ENCODE data around the gene CRYZ.
"Not testable (repeated sequence)": the region's sequence is repeated elsewhere in the genome, so short reads cannot be mapped to it uniquely, and the experiment has no call there.

The CRYZ gene, protein sequence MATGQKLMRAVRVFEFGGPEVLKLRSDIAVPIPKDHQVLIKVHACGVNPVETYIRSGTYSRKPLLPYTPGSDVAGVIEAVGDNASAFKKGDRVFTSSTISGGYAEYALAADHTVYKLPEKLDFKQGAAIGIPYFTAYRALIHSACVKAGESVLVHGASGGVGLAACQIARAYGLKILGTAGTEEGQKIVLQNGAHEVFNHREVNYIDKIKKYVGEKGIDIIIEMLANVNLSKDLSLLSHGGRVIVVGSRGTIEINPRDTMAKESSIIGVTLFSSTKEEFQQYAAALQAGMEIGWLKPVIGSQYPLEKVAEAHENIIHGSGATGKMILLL

GRCh38 chr1:74732960-74733603, at the start of gene CRYZ, which contains the start of gene TYW3:
TSS of gene CRYZ (minus strand) at chr1:74733050. CDS start at chr1:74724821, 8,229 bp downstream.
TSS of gene TYW3 (plus strand) at chr1:74733152. CDS start at chr1:74733245, 93 bp downstream.
- peak; percentile 92 for DNase-seq

- DNase-seq: no peak
These were observed 47.7 kb upstream of the CRYZ start for GRCh38 chr1:74780594-74780993.

DNA sequence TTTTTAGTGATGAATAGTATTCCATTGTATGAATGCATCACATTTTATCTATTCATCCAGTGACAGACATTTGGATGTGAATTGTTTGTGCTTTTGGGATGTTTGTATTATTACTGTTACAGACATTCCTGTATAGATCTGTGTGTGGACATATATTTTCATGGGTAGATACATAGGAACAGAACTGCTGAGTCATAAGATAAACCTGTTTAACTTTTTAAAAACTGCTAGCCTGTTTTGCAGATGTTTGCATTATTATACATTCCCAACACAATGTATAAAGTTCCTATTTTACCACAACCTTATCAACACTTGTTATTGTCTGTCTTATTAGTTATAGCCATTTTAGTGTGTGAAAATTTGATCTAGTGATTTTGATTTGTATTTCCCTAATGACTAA, 46.9 kb upstream of the CRYZ start:
- DNase-seq: no peak

- no peak for DNase-seq
These were observed 44.7 kb upstream of the CRYZ start for GRCh38 chr1:74777525-74777924.

DNA sequence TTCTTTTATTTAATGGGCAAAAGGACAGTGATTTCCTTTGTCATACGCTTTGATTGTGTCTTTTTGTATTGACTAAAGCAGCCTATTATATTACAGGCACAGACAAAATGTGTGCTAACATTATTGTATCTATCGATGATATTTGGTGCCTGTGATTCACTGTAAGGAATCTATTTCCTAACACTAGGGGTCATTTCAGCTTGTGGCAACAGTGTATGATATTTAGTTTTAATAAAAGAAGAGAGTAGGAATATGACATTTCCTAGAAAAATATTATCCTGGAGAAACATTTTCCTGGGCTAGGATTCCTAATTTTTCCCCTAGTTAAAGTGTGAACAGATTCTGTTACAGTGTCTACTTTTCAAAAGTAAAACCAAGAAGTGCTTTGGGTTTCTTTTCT, 42.9 kb upstream of the CRYZ start:
- DNase-seq: no peak

DNA sequence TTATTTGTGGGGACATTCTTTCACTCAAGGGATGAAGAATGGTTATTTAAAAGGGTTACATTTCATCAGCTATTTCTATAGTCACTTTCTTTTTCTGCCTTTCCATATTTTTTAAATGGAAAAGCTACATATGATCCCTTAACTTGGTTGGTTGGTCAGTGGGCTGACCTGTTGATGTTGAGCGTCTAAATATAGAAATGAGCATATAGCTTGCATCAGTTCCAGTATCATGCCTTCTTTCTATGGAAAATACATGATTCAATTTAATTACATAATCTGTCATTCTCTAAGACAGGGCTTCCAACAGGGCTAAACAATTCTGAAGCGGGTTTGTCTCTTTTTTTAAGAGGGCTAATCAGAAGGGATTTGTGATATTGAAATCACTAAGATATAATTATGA, 40.7 kb upstream of the CRYZ start:
- DNase-seq: no peak

- DNase-seq: no peak
These were observed 40.1 kb upstream of the CRYZ start for GRCh38 chr1:74772945-74773344.

DNA sequence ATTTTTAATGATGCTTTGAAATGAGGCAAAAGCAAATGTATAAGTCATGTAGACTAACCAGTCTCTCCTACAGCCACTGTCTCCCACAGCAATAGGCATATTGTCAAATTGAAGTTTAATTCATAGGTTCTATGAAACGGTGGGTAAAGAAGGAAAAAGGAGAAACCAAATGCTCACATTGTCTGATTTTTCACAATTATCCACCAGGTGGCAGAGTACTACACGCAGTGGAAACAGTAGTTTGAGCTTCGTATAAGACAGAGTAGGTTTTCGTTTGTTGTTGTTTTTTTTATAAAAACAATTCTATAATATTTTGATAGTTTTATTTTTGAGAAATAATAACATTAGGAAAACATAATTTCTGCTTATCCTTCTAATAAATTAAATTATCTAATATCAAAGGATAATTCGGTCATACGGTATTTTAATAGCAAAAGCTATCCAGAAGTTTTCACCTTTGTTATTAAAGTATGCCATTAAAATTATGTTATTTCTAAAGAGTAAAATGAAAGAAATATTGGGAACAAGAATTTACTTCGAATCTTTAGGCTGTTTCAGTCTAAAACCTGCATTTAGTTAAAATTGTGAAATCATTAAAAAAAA, 39.2 kb upstream of the CRYZ start:
- DNase-seq: peak; percentile 71

GRCh38 chr1:74767490-74767889, 34.6 kb upstream of the CRYZ start:
- no peak for DNase-seq

- DNase-seq: no peak
These were observed 33.7 kb upstream of the CRYZ start for GRCh38 chr1:74766579-74766978.

GRCh38 chr1:74763807-74764206, 31.0 kb upstream of the CRYZ start:
- DNase-seq: no peak

DNA sequence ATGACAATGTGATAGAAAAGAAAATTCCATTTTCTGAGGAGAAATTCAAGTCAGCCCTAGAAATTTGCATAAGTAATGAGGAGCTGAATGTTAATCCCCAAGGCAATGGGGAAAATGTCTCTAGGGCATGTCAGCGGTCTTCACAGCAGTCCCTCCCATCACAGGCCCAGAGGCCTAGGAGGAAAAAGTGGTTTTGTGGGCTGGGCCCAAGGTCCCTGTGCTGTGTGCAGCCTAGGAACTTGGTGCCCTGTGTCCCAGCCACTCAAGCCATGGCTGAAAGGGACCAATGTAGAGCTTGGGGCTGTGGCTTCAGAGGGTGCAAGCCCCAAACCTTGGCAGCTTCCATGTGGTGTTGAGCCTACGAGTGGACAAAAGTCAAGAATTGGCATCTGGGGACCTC, 23.8 kb upstream of the CRYZ start:
- not testable (repeated sequence) for DNase-seq

- DNase-seq: no peak
These were observed 22.6 kb upstream of the CRYZ start for GRCh38 chr1:74755475-74755874.

- DNase-seq: no peak
These were observed 20.3 kb upstream of the CRYZ start for GRCh38 chr1:74753104-74753503.

DNA sequence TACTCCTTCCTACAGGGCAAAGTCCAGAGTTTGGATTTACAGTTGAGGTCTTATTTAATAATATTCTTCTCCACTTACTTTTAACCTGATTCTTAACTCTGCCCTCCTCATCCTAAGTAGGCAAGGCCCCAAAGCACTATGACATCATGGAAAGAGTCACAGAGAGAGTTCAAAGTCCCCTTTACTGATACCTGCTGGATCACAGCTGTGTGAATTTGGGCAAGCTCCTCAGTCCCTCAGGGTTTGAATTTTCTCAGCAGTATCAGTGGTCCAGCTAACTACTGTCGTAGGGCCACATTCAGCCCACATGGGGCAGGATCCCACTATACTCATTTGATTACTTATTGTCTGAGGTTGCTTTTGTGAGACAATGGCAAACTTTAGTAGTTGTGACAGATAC, 16.1 kb upstream of the CRYZ start:
- DNase-seq: no peak

GRCh38 chr1:74745247-74745646, 12.4 kb upstream of the CRYZ start:
- not testable (repeated sequence) for DNase-seq

DNA sequence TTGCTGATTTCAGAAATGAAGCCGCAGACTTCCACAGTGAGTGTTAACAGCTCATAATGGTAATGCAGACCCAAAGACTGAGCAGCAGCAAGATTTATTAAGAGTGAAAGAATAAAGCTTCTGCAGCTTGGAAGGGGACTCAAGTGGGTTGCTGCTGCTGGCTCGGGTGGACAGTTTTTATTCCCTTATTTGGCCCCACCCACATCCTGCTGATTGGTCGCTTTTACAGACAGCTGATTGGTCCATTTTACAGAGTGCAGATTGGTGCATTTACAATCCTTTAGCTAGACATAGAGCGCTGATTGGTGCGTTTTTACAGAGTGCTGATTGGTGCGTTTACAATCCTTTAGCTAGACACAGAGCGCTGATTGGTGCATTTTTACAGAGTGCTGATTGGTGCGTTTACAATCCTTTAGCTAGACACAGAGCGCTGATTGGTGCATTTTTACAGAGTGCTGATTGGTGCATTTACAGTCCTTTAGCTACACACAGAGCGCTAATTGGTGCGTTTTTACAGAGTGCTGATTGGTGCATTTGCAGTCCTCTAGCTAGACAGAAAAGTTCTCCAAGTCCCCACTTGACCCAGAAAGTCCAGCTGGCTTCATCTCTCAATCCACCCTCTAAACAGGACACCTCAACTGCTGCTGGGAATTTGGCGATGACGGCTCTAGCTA, 7.6 kb upstream of the CRYZ start:
- not testable (repeated sequence) for DNase-seq

DNA sequence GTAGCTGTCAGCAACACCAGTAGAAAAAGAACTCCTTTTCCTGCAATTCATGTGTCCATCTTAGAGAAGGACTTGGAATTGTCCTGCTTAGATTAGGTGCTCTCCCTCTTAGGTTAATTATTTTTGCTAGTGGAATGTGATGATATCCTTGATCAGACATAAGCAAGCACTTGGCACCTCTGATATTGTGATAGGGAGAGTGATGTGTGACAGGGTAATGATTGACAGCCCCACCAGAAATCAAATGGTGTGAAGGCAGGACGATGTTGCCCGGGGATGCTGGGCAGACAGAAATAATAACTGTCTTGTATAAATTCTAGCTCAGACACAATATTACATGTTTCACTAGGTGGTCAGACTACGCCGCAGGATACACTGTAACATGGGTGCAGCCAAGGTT, 4.5 kb upstream of the CRYZ start:
- no peak for DNase-seq

DNA sequence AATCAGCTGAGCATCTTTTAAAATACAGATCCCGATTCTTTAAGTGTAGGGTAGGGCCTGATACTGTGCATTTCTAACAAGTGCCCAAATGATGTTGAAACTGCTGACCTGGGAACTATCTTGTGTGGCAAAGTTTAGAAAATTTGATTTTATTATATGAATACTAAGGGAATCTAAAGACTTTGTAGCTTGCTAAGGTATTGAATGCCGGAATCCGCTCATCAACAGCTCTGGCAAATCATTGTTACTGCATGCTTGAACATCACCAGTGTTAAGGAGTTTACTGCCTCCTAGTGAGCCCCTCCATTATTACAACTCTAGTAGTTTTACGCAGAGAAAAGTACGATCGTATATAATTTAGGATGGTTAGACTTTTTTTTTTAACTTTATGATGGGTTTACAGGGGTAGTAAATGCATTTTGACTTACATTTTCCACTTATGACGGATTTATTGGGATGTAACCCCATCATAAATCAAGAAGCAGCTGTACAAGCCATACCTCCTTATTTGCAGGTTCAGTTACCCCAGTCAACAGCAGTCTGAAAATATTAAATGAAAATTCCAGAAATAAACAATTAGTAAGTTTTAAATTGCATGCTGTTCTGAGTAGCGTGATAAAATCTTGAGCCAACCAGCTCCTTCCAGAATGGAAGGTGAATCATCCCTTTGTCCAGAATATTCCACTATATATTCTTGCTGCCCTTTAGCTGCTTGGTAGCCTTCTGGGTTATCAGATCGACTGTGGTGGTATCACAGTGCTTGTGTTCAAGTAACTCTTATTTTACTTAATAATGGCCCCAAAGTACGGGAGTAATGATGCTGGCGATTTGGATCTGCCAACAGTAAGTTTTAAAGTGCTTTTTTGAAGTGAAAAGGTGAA, 994 bp upstream of the CRYZ start:
- peak; percentile 86 for DNase-seq

GRCh38 chr1:74732071-74732946, 541 bp downstream of the CRYZ start:
- DNase-seq: not testable (repeated sequence)

GRCh38 chr1:74731399-74732052, 1.3 kb downstream of the CRYZ start:
- no peak for DNase-seq

Data from NCI-H1694 treated with DMSO at 0.1 percent for 48 hours (cell line).